HG03521 (cell line): Measurements from ENCODE around the gene WDR31.
"Not testable (repeated sequence)": the region's sequence is repeated elsewhere in the genome, so short reads cannot be mapped to it uniquely, and the experiment has no call there.

Experiments
- ATAC-seq: cut with Tn5 transposase; IDR thresholded peaks from one replicate; pipeline ENCODE4 v1.9.1; 2021; ENCODE audit warnings: mild to moderate bottlenecking, moderate library complexity; ENCODE audit not compliant: unreplicated experiment

Gene WDR31

GRCh38 chr9:113298924-113299770 lies 40.9 kb downstream of the WDR31 start:
- ATAC-seq = no peak

DNA sequence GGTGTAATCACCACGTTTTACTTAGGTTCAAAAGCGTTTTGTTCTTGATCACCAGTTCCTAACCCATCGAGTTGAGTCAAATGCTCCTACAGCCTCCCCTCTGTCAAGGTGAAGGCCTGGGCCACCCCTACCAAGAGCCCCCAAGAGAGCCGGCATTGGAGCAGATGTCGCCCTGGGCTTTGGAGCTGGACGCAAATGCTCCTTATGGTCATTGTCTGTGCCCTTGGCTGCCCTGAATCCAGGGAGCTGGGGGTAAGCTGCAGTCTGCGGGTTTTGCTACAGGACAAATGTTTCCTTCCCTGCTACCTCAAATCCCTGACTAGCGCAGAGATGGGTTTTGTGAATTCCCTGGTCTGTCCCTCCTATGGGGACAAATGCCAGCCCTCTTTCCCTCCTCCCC lies 41.8 kb downstream of the WDR31 start:
- no peak for ATAC-seq

DNA sequence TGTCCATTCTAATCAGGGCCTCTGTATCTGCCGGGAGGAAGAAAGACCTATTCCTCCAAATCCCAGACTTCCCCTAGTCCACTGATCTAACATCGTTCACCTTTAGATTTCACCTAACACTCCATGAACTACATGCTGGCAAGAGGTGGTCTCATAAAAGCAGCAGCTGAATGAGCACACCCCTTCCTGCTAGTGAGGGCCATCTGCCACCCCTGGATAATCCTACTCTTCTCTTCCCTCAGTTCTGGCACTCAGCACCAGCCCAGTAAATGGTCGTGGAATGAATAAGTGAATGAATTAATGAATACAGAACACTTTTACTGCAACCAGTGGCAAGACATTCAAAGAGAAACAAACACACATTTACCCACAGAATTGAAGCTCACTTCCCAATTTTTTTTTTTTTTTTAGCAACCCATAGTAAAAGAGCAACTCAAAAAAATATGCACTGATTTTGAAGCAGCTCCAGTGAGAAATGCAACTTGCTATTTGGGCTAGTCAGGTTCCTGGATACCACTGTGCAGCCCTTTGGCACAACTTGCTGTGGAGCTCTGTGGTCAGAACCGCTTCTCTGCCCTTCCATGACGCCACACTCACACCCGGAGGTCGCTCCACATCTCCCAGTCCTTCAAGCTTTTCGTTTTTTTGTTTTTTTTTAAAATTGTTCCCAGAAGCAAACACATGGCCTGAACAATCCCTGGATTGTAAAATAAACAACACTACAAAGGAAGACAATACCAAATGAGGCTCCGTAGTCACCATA lies 43.1 kb downstream of the WDR31 start:
- no peak for ATAC-seq

DNA sequence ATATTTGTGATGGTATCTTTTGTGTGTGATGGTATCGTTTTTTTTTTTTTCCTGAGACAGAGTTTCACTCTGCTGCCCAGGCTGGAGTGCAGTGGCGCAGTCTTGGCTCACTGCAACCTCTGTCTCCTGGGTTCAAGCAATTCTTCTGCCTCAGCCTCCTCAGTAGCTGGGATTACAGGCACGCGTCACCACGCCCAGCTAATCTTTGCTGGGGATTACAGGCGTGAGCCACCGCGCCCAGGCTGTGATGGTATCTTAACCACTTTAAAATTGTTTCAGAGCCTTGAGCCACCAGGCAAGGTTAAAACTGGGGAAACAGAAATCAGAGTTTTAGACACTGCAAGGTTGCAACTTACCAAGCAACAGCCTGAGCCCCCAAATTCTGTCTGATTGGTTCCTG lies 43.8 kb downstream of the WDR31 start:
- not testable (repeated sequence) for ATAC-seq

DNA sequence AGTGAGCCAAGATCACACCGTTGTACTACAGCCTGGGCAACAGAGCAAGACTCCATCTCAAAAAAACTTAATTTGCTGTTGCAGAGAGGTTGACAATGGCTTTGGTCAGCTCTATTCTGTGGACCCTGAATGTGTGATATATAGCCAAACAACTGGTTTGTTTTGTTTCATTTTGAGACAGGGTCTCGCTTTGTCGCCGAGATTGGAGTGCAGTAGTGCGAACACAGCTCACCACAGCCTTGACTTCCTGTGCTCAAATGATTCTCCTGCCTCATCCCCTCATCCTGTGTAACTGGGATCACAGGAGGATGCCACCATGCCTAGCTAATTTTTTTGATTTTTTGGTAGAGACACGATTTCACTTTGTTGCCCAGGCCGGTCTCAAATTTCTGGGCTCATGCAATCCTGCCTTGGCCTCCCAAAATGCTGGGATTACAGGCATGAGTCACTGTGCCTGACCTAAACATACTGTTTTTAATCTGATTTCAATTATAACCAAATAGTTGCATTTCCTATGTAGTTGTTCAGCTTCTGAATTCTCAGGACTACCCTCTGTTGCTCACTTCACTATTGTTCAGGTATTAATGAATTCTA lies 46.7 kb downstream of the WDR31 start:
- ATAC-seq = no peak

- no peak for ATAC-seq
Observed at GRCh38 chr9:113290052-113290607, 49.9 kb downstream of the WDR31 start.

DNA sequence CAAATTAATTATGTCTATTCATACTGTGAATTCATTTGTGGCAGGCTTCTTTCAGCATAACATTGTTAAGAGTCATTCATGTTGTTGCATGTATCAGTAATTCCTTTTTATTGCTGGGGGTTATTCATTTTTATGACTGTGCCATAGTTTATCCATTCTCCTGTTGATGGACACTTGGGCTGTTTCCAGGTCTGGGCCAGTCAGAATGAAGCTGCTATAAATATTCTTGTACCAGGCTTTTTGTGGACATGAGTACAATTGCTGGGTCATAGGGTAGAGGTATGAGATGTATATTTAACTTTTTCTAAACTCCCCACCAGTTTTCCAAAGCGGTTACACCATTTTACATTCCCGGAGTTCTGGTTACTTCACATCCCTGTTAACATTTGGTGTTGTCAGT lies 51.0 kb downstream of the WDR31 start:
- no peak for ATAC-seq

DNA sequence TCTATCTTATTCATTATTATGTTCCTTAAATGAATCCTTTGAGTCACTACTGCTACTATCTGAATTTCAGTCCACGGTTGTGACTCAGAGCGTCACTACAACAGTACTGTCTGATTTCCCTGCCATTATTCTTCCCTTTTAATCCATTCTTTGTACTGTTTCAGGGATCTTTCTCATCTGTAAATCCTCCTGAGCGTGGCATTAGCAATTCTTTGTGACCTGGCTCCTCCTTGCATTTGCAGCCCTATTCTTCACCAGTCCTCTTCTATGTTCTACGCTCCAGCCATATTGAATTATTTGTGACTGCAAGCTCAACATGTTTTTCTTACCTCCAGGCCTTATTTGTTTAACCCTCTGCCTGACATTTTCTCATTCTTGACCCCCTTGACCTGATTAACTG lies 58.7 kb downstream of the WDR31 start:
- ATAC-seq = no peak

DNA sequence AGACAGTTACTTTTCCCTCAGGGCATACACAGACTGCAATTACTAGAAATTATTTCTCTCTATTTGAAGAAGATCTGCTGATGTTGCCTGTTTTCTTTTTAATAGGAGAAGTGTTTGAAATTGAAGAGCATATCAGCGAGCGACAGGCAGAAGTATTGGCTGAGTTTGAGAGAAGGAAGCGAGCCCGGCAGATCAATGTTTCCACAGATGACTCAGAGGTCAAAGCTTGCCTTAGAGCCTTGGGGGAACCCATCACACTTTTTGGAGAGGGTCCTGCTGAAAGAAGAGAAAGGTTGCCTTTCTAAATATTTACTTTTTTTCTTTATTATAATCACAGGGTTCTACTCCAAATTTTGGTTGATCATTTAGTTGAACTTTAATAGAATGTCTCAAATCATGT lies 61.2 kb downstream of the WDR31 start:
- no peak for ATAC-seq

- peak; percentile 99 for ATAC-seq
Observed at GRCh38 chr9:113275157-113276131, 64.6 kb downstream of the WDR31 start, which contains the start of the genes CDC26 and PRPF4. TSS of gene CDC26 (minus strand) at chr9:113275572. CDS start at chr9:113272507, 3,065 bp downstream. TSS of gene PRPF4 (plus strand) at chr9:113275658. CDS start at chr9:113275744, 86 bp downstream.

DNA sequence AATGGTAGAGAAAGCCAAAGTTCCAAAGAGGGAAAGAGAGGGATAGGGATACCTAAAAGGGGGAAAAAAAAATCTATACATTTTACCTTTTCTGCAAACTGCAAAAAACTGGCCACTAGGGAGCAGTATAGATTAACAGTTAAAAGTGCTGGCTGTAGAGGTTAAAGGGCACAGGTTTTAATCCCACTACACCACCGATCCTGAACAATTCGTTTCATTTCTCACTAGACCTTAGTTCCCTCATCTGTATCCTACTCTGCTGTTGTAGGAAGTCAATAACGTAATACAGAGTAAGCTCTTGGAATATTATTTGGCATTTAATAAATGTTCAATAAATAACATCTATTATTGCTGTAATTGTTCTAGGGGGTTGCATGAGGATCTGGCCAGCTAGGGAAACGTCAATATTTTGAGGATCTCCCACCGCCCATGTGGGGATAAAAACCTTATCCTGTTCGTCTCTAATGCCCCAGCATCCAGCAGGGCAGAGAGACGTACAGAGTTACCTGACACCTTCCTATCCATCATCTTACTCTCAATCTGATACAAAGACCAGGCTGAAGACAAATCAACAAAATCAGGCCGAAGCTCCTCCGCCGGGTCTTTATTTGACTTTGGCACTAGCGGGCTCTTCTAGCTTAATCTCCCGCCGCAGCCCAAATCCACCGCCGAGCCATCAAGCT lies 65.5 kb downstream of the WDR31 start:
- peak; percentile 1 for ATAC-seq

DNA sequence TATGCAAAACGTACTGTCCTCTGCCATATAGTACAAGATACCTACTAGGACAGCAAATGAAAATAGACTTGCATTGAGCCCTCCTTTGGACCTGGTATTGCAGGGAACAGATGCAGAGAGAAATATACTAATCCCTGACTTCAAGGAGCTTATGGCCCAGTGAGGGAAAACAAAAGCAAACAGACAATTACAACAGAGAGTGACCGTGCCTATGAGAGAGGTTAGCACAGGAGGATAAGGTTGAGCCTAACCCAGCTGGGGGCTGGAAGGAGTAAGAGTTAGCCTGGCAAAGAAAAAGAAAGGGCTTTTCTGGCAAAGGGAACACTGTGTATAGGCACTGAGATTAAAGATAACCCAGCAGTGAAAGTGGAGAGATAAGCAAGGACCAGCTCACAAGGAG lies 70.2 kb downstream of the WDR31 start:
- ATAC-seq = no peak

DNA sequence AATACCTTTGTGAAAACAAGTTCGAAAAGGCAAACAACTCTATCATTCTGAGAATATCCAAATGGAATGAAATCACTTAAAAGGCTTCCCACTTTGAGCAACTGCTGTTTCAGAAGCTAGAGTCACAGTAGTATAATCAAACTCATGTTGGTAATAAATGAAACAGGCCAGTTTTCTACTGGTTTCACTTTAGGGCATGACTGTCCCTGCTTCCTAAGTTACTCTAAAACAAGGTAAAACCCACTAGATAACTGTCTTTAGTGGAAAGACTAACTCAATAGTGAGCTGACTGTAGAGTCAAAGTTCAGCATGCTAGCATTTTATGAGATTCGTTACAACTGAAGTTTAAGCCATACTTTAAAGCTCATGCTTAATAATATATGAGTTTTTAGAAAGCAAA lies 70.7 kb downstream of the WDR31 start:
- no peak for ATAC-seq

- ATAC-seq = no peak
Observed at GRCh38 chr9:113267911-113268566, 72.0 kb downstream of the WDR31 start.

- no peak for ATAC-seq
Observed at GRCh38 chr9:113266174-113266573, 73.9 kb downstream of the WDR31 start.
